ENCODE results near the gene DCDC1. TPM values are rescaled to one million over a fixed set of nuclear protein-coding genes. Genes with fewer than 3 reads are reported as not detected.

DCDC1 gene
- total RNA-seq, 1 donor from 2014 or later = not detected

DNA sequence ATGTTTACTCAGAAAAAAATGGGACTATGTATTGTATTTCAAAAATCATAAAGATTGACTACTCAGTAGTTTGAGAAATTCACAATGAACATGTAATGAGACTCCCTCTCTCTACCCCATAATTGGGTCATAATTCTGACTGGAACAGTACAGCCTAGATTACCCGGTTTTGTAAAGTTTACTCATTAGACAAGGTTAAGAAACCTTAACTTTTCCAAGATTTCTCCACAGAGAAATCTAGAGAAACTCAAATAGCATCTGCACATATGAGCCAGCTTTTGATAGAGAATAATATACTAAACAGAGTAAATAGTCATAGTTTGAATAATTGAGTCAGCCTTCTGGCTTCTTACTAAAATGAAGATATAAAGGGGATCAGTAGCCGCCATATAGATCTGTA lies 452.3 kb downstream of the DCDC1 start:
- ATAC-seq (ENCODE audit: low read depth) = no peak
- POLR2A ChIA-PET = no interaction called here
- no peak for DNase-seq
- CTCF ChIA-PET = interaction anchor here (1.0 to 1.8 kb wide), 2 partner anchors 9 to 572 kb away, joined by 3 to 5 read pairs; no protein-coding TSS in a partner anchor
- no peaks in the 10 kb centered on the region for H3K4me1 Mint-ChIP-seq
- intact Hi-C loops (cut with micrococcal nuclease) = loop anchor here (5.0 kb wide), 1 partner anchor 720 kb away; no protein-coding TSS in a partner anchor
- TF ChIP-seq, protein P1, sequence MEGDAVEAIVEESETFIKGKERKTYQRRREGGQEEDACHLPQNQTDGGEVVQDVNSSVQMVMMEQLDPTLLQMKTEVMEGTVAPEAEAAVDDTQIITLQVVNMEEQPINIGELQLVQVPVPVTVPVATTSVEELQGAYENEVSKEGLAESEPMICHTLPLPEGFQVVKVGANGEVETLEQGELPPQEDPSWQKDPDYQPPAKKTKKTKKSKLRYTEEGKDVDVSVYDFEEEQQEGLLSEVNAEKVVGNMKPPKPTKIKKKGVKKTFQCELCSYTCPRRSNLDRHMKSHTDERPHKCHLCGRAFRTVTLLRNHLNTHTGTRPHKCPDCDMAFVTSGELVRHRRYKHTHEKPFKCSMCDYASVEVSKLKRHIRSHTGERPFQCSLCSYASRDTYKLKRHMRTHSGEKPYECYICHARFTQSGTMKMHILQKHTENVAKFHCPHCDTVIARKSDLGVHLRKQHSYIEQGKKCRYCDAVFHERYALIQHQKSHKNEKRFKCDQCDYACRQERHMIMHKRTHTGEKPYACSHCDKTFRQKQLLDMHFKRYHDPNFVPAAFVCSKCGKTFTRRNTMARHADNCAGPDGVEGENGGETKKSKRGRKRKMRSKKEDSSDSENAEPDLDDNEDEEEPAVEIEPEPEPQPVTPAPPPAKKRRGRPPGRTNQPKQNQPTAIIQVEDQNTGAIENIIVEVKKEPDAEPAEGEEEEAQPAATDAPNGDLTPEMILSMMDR (IDR thresholded peaks at IDR 0.05) = no peak
- H3K27me3 Mint-ChIP-seq = peaks cover 4% of the 10 kb centered on the region
- H3K4me3 Mint-ChIP-seq = no peak overlapping the region
- H3K9me3 Mint-ChIP-seq = no peaks in the 10 kb centered on the region
- no peak overlapping the region for H3K27ac Mint-ChIP-seq
- no peaks in the 10 kb centered on the region for H3K36me3 Mint-ChIP-seq (ENCODE audit: low read depth)

DNA sequence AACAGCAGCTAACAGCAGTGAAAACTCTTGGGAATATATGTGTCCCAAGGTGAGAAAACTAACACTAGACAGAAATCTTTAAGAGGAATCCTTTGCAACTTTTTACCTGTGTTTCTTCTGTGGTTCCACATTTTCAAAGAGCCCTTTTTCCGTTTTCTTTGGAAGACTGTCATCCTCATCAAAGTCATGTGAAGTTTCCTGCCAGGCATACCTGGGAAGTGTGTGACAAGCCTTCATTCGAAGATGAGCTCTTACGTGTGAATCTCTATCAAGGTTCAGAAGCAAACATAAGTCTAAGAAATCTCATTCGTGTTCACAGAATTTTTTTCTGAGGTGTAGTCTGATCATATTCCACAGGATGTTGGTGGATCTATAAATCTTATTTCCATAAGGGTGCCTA lies 452.8 kb downstream of the DCDC1 start:
- TF ChIP-seq, protein P1 (IDR thresholded peaks at IDR 0.05) = no peak
- CTCF ChIA-PET = no interaction called here
- Mint-ChIP-seq H3K9me3 (no peaks in the 10 kb centered on the region), H3K27me3 (peaks cover 4% of the 10 kb centered on the region), H3K4me3 (no peak overlapping the region), H3K36me3 (ENCODE audit: low read depth) (no peaks in the 10 kb centered on the region), H3K4me1 (no peaks in the 10 kb centered on the region), H3K27ac (no peak overlapping the region)
- DNase-seq = no peak
- intact Hi-C loops (cut with micrococcal nuclease) = loop anchor here (5.0 kb wide), 1 partner anchor 719 kb away; no protein-coding TSS in a partner anchor
- ATAC-seq (ENCODE audit: low read depth) = no peak
- POLR2A ChIA-PET = no interaction called here

DNA sequence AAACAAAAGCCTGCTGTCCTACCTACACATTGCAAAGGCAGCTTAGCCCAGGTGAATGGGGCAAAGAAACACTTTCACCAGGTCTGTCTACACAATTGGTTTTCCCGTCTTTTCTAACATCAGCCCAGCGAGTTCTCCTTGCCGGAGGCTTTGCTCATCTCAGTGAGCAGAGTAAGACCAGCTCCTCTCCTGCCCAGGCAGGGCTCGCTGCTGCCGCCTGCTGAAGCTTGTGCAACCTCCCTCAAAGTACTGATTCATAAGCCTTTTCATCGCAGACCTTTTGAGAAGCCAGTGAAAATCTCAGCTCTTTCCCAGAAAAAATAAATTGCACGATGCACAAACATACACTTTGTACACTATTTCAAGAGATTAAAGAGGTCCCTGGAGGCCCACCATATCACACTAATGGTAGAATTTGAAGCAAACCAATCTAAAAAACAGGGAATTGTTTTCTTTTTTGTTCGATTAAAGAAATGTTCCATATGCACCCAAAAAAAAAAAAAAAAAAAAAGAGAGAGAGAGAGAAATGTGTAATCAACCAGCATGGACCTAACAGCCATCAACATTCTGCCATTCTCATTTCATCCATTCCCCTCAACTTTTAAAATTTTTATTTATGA lies 455.3 kb downstream of the DCDC1 start:
- CTCF ChIA-PET = interaction anchor here (1.0 to 1.3 kb wide), 3 partner anchors 567 to 570 kb away, joined by 3 to 4 read pairs (median 3); no protein-coding TSS in a partner anchor
- H3K27ac Mint-ChIP-seq = no peak overlapping the region
- intact Hi-C loops (cut with micrococcal nuclease) = loop anchor here (1.0 kb wide), 1 partner anchor 568 kb away; no protein-coding TSS in a partner anchor
- H3K36me3 Mint-ChIP-seq (ENCODE audit: low read depth) = no peaks in the 10 kb centered on the region
- peaks cover 4% of the 10 kb centered on the region for H3K27me3 Mint-ChIP-seq
- no peak overlapping the region for H3K4me3 Mint-ChIP-seq
- DNase-seq (no peak), ATAC-seq (ENCODE audit: low read depth) (no peak)
- TF ChIP-seq, protein P1 (IDR thresholded peaks at IDR 0.05) = no peak
- no peaks in the 10 kb centered on the region for H3K9me3 Mint-ChIP-seq
- POLR2A ChIA-PET = no interaction called here
- no peaks in the 10 kb centered on the region for H3K4me1 Mint-ChIP-seq

DNA sequence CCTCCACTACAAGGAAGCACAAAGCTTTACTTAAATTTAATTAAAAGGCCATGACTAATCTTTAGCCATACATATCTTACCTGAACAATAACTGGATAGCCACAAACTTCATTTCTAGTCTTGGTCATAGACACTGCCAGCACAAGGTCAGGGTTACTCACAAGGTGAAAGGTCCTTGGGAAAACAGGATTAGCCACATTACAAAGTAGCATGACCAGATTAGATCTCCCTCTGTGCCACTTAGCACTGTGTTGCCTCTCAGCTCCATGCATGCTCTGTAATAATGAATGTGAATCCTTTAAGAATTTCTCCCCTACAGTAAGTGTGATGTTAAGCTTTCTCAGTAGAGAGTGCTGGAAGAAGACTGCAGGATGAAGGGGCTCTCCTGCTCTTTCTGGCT lies 458.3 kb downstream of the DCDC1 start:
- Mint-ChIP-seq H3K4me1 (no peaks in the 10 kb centered on the region), H3K4me3 (no peak overlapping the region), H3K36me3 (ENCODE audit: low read depth) (no peaks in the 10 kb centered on the region), H3K27me3 (peaks cover 4% of the 10 kb centered on the region), H3K9me3 (no peaks in the 10 kb centered on the region), H3K27ac (no peak overlapping the region)
- POLR2A ChIA-PET = no interaction called here
- intact Hi-C loops (cut with micrococcal nuclease) = no loop called here
- DNase-seq = no peak
- CTCF ChIA-PET = interaction anchor here (0.8 kb wide), 1 partner anchor 14 kb away, joined by 3 read pairs; no protein-coding TSS in a partner anchor
- ATAC-seq (ENCODE audit: low read depth) = no peak
- TF ChIP-seq, protein P1 (IDR thresholded peaks at IDR 0.05) = no peak

DNA sequence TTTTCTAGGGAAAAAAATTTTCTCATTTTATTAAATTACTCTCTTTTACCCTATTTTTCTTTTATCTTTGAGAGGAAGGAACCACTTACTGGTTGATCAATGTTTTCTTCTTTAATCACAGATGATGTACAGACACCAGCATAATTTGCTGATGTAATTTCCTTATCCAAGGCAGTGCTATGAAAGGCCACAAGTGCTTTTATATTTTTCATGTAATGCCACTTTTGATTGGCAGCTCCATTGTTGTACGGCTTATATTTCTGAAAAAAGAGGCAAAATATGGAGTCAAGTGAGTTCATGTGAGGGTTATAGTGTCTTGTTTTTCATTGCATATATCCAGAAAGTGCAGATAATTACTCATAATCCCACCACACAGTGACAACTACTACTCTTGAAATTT lies 460.7 kb downstream of the DCDC1 start:
- DNase-seq (no peak), ATAC-seq (ENCODE audit: low read depth) (no peak)
- Mint-ChIP-seq H3K4me1 (no peaks in the 10 kb centered on the region), H3K27me3 (no peaks in the 10 kb centered on the region), H3K9me3 (no peaks in the 10 kb centered on the region), H3K36me3 (ENCODE audit: low read depth) (no peaks in the 10 kb centered on the region), H3K27ac (no peak overlapping the region), H3K4me3 (no peak overlapping the region)
- TF ChIP-seq, protein P1 (IDR thresholded peaks at IDR 0.05) = no peak
- POLR2A ChIA-PET = no interaction called here
- intact Hi-C loops (cut with micrococcal nuclease) = no loop called here
- CTCF ChIA-PET = no interaction called here

All from activated B cell treated with CpG ODN at 0.5 μM for 24 hours (primary cell).